ENCODE measurements around the gene NOP9. TPM values are rescaled to one million over a fixed set of nuclear protein-coding genes. Genes with fewer than 3 reads are reported as not detected.

Gene NOP9
- total and polyA plus RNA-seq, 9 of the 15 experiments (the other 6 are each of a cell fraction or from before 2014, with no cell fraction given): 1.0 to 27.9 (median 15.1) TPM

- no peaks in the 10 kb centered on the region for H3K27me3 ChIP-seq (ENCODE audit: control insufficient read depth in 2 of 2, insufficient read depth in 2 of 2, low read length in 2 of 2)
- peak overlapping the region; percentile 71; the same call in 2 of the 3 replicates for H3K27ac ChIP-seq (ENCODE audit: extremely low read depth, low read depth, low read length)
- peak overlapping the region; percentile 60 for H3K4me2 ChIP-seq (ENCODE audit: insufficient read depth, low read length)
- peaks cover 20 to 30% of the 10 kb centered on the region in 2 experiments for H3K4me1 ChIP-seq (replicated peaks in 1 of 2; ENCODE audit: control insufficient read depth in 2 of 2, insufficient read depth in 2 of 2, low read length in 2 of 2)
- DNase-seq (ENCODE audit: extremely low read depth in 1 of 4, low spot score in 3 of 4): peak; percentile 58 to 69 (median 62)
- 34% methylated on average over 28 of the region's 70 CpGs for WGBS (ENCODE audit: insufficient coverage, low coverage, missing lambda C conversion rate)
- no peak overlapping the region for H3K4me3 ChIP-seq
- ATAC-seq: peak; percentile 84
- intact Hi-C loops (cut with micrococcal nuclease): no loop called here
- no TSS peak for BruUV-seq (replicated peaks)
- no peaks in the 10 kb centered on the region for H3K9me1 ChIP-seq (ENCODE audit: control insufficient read depth, insufficient read depth, low read length)
- POLR2A ChIA-PET: interaction anchor here (0.6 to 1.2 kb wide), 9 partner anchors 9 to 214 kb away, joined by 3 to 6 read pairs (median 3); partner anchors contain the start of genes DHRS1 and NOP9
- no peaks in the 10 kb centered on the region for H3K79me2 ChIP-seq (ENCODE audit: control insufficient read depth, insufficient read depth, low read length)
- H3K9me3 ChIP-seq (replicated peaks; ENCODE audit: control insufficient read depth, insufficient read depth, low read depth, low read length): no peaks in the 10 kb centered on the region
- peaks cover 5% of the 10 kb centered on the region; the same call in 1 of the 3 replicates for H3K36me3 ChIP-seq (ENCODE audit: control insufficient read depth, insufficient read depth, low read length)
- no peaks in the 10 kb centered on the region for H4K20me1 ChIP-seq (replicated peaks; ENCODE audit: control insufficient read depth, insufficient read depth, low read length)
- in situ Hi-C loops (cut with MboI): no loop called here
- peak overlapping the region; percentile 83 for H2AFZ ChIP-seq (ENCODE audit: low read depth, low read length)
- H3K9ac ChIP-seq (ENCODE audit: insufficient read depth in 1 of 2, low read depth in 2 of 2, low read length in 2 of 2): peak overlapping the region; percentile 11 to 38; a peak in 3 of 4 replicates
- no peak for FAIRE-seq
- CTCF ChIA-PET (ENCODE audit: low intra/inter-chr PET ratio): no interaction called here
- TF ChIP-seq MYC (IDR thresholded peaks at IDR 0.05; ENCODE audit: low read depth, low read length) (peak; percentile 86), MYC (CRISPR knock-in tag; IDR thresholded peaks at IDR 0.05; ENCODE audit: borderline replicate concordance, low read depth) (peak; percentile 43; the same call in 1 of the 2 replicates), SETDB1 (IDR thresholded peaks at IDR 0.05; ENCODE audit: low read length) (no peak), AFF4 (CRISPR knock-in tag; IDR thresholded peaks at IDR 0.05) (0 out of 2 replicates have a peak, but pooled peaks have one; percentile 59), HSF4 (CRISPR knock-in tag; IDR thresholded peaks at IDR 0.05; ENCODE audit: borderline replicate concordance) (no peak), ZNF76 (CRISPR knock-in tag; IDR thresholded peaks at IDR 0.05; ENCODE audit: borderline replicate concordance) (peak; percentile 77), THAP12 (CRISPR knock-in tag; IDR thresholded peaks at IDR 0.05) (peak; percentile 42; the same call in 1 of the 2 replicates), ARID1B (IDR thresholded peaks at IDR 0.05) (0 out of 2 replicates have a peak, but pooled peaks have one; percentile 14), ZKSCAN8 (CRISPR knock-in tag; IDR thresholded peaks at IDR 0.05) (0 out of 2 replicates have a peak, but pooled peaks have one; percentile 46), GATAD2B (IDR thresholded peaks at IDR 0.05; ENCODE audit: borderline replicate concordance) (no peak), E2F4 (CRISPR knock-in tag; IDR thresholded peaks at IDR 0.05; ENCODE audit: low read depth) (0 out of 2 replicates have a peak, but pooled peaks have one; percentile 46), MED1 (CRISPR knock-in tag; IDR thresholded peaks at IDR 0.05; ENCODE audit: borderline replicate concordance) (0 out of 2 replicates have a peak, but pooled peaks have one; percentile 68)
These were observed 16.4 kb downstream of the NOP9 start for GRCh38 chr14:24315807-24316596.
